WERI-Rb-1 (cell line): ENCODE measurements around the gene EFCAB13.

Experiments
- DNase-seq: peaks from one replicate; pipeline ENCODE4 v3.0.0-alpha.2; 2020
- H3K27ac ChIP-seq: fragments of 250-450 bp; sonication (Bioruptor Pico); 2 replicates; pipeline ENCODE4 v1.5.1; 2020; ENCODE audit warnings: mild to moderate bottlenecking, moderate library complexity
- H3K27me3 ChIP-seq: fragments of 250-450 bp; sonication (Bioruptor Pico); 2 replicates; pipeline ENCODE4 v1.5.1; 2021; ENCODE audit warnings: mild to moderate bottlenecking, low read depth, moderate library complexity; ENCODE audit not compliant: insufficient read depth, severe bottlenecking
- H3K36me3 ChIP-seq: fragments of 250-450 bp; sonication (Bioruptor Pico); 2 replicates; pipeline ENCODE4 v1.5.1; 2020; ENCODE audit warnings: mild to moderate bottlenecking, moderate library complexity
- H3K4me3 ChIP-seq: 2 replicates; pipeline ENCODE4 v1.5.1; 2011; ENCODE audit warnings: low read depth, mild to moderate bottlenecking, control low read depth, low read length
- H3K9me3 ChIP-seq: fragments of 250-450 bp; sonication (Bioruptor Pico); 2 replicates; pipeline ENCODE4 v1.5.1; 2021; ENCODE audit warnings: mild to moderate bottlenecking, moderate library complexity; ENCODE audit not compliant: severe bottlenecking
- CTCF ChIP-seq: IDR thresholded peaks from 2 replicates; pipeline ENCODE4 v1.5.1; 2011; ENCODE audit warnings: low read depth, mild to moderate bottlenecking, control low read depth, inconsistent platforms, low read length

EFCAB13 gene

GRCh38 chr17:47285003-47285402 lies 38.8 kb upstream of the EFCAB13 start:
- DNase-seq = no peak
- TF ChIP-seq CTCF = no peak

DNA sequence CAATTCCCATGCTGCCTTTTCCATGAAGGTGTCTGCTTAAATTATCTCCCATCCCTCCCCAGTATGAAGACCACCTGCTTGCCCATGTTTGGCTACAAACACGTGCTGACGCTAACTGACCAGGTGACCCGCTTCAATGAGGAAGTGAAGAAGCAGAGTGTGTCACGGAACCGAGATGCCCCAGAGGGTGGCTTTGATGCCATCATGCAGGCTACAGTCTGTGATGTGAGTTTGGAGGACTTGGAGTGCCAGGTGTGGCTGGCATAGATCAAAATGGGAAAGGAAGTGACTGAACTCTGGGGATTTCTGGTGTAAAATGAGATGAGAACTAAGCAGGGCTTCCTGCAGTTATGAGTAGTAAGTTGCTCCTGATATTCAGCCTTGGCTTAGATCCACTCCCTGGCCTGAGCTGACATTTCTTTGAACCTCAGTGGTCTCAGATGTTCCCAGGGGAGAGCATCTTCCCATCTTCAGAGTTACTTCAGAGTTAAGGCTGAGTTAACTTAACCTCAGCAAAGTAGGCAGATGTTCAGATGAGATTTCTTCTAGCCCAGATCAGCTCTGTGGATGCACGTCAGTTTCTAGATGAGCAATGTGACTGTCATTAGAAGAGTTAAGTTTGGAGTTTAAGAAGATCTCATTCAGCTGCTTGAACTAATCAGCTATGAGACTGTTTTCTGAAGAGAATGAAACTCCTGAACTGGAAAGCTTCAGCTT lies 37.4 kb upstream of the EFCAB13 start:
- DNase-seq = no peak
- H3K36me3 ChIP-seq = no peaks in the 10 kb centered on the region
- TF ChIP-seq CTCF = no peak
- no peak overlapping the region for H3K4me3 ChIP-seq
- no peaks in the 10 kb centered on the region for H3K27me3 ChIP-seq
- H3K9me3 ChIP-seq = no peaks in the 10 kb centered on the region
- no peak overlapping the region for H3K27ac ChIP-seq

More at GRCh38 chr17:47285003-47285402, 38.8 kb upstream of the EFCAB13 start:
- no peaks in the 10 kb centered on the region for H3K36me3 ChIP-seq
- H3K27ac ChIP-seq = no peak overlapping the region
- H3K4me3 ChIP-seq = no peak overlapping the region
- H3K27me3 ChIP-seq = no peaks in the 10 kb centered on the region
- H3K9me3 ChIP-seq = no peaks in the 10 kb centered on the region

GRCh38 chr17:47287068-47287467 lies 36.7 kb upstream of the EFCAB13 start:
- TF ChIP-seq CTCF = no peak
- Histone ChIP-seq H3K9me3 (no peaks in the 10 kb centered on the region), H3K36me3 (no peaks in the 10 kb centered on the region), H3K4me3 (no peak overlapping the region), H3K27me3 (no peaks in the 10 kb centered on the region), H3K27ac (no peak overlapping the region)
- DNase-seq = no peak

DNA sequence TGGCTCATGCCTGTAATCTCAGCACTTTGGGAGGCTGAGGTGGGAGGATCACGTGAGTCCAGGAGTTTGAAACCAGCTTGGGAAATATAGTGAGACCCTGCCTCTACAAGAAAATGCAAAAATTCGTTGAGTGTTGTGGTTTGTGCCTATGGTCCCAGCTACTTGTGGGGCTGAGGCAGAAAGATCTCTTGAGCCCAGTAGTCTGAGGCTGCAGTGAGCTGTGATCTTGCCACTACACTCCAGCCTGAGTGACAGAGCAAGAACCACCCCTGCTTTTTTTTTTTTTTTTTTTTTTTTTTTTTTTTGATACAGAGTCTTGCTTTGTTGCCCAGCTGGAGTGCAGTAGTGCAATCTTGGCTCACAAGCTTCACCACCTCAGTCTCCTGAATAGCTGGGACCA lies 36.1 kb upstream of the EFCAB13 start:
- Histone ChIP-seq H3K36me3 (no peaks in the 10 kb centered on the region), H3K27me3 (no peaks in the 10 kb centered on the region), H3K27ac (no peak overlapping the region), H3K4me3 (no peak overlapping the region), H3K9me3 (no peaks in the 10 kb centered on the region)
- DNase-seq = no peak
- TF ChIP-seq CTCF = no peak

- H3K27ac ChIP-seq = no peak overlapping the region
- H3K27me3 ChIP-seq = no peaks in the 10 kb centered on the region
- H3K4me3 ChIP-seq = no peak overlapping the region
- H3K9me3 ChIP-seq = no peaks in the 10 kb centered on the region
- no peak for TF ChIP-seq CTCF
- no peak for DNase-seq
- no peaks in the 10 kb centered on the region for H3K36me3 ChIP-seq
Measured at GRCh38 chr17:47288531-47289116, 35.1 kb upstream of the EFCAB13 start.
